Testis (tissue), 3 donors: Measurements from ENCODE around the gene SARDH. TPM values are rescaled to one million over a fixed set of nuclear protein-coding genes. Genes with fewer than 3 reads are reported as not detected.

Experiments
- DNase-seq: peaks from one replicate; pipeline ENCODE4 v3.0.0-alpha.2; 2019
- H3K27ac ChIP-seq, 2 donors: fragments of 200-600 bp; sonication (generic); one replicate each; pipeline ENCODE4 v1.5.1; 2019
- H3K27me3 ChIP-seq: fragments of 200-600 bp; sonication (generic); one replicate; pipeline ENCODE4 v1.5.1; 2019
- H3K36me3 ChIP-seq: fragments of 200-600 bp; sonication (generic); one replicate; pipeline ENCODE4 v1.5.1; 2017; ENCODE audit warnings: low read depth; ENCODE audit errors: missing control alignments
- H3K4me1 ChIP-seq: fragments of 200-600 bp; sonication (generic); one replicate; pipeline ENCODE4 v1.5.1; 2019
- H3K4me3 ChIP-seq, 2 donors: fragments of 200-600 bp; sonication (generic); one replicate each; pipeline ENCODE4 v1.5.1; 2017 to 2019
- H3K9me3 ChIP-seq: fragments of 200-600 bp; sonication (generic); one replicate; pipeline ENCODE4 v1.5.1; 2017
- POLR2A ChIP-seq: fragments of 450-650 bp; IDR thresholded peaks from one replicate; pipeline ENCODE4 v1.6.1; 2017; ENCODE audit warnings: antibody characterized with exemption, mild to moderate bottlenecking, moderate library complexity
- WGBS, 2 donors: methylation state at CpG; one replicate each; pipeline ENCODE4 v1.1.5; 2018; 5-methylcytosine and 5-hydroxymethylcytosine counted together
- intact Hi-C: fragments of 100-400 bp; cut with DNase I; formaldehyde crosslinking; loops from one replicate; pipeline ENCODE4 v1.15.1; 2023; ENCODE audit warnings: low total_unique reads
- polyA plus RNA-seq: library from polyadenylated mRNA; stranded (reverse); fragments of 350-450 nt; fragmentation: Illumina TruSeq; extraction: RNeasy Lipid Tissue Mini Kit (QIAGEN cat#74804); gene quantifications from one replicate; pipeline ENCODE4 v1.2.3, GENCODE V29; 2014; ENCODE audit warnings: low read depth, low replicate concordance; ENCODE audit not compliant: insufficient read depth
- total RNA-seq, 2 donors: library from RNA; depleted of rRNA; stranded (reverse); fragments of >200 nt; gene quantifications; one replicate each; pipeline ENCODE4 v1.2.3, GENCODE V29; 2016
- TF ChIP-seq, protein P1 (sequence below), 3 experiments: fragments of 450-650 bp in 2 of 3; fragments of 200-600 bp in 1 of 3; sonication (generic) in 1 of 3; IDR thresholded peaks; one replicate each; pipeline ENCODE4 v1.5.1; 2016 to 2019; ENCODE audit warnings: antibody characterized with exemption in 3 of 3, mild to moderate bottlenecking in 2 of 3, moderate library complexity in 1 of 3

Gene SARDH
- total and polyA plus RNA-seq, 3 donors from 2014 or later, result 2.6 to 7.2 (median 5.1) TPM

- peaks cover 4% of the 10 kb centered on the region for H3K4me1 ChIP-seq
- no peak for DNase-seq
- 75 to 83% methylated on average over 5 to 8 of the region's 8 CpGs for WGBS, 2 donors
- no peaks in the 10 kb centered on the region for H3K27me3 ChIP-seq
- no peak overlapping the region for H3K4me3 ChIP-seq
- intact Hi-C loops, result no loop called here
- TF ChIP-seq, protein P1, sequence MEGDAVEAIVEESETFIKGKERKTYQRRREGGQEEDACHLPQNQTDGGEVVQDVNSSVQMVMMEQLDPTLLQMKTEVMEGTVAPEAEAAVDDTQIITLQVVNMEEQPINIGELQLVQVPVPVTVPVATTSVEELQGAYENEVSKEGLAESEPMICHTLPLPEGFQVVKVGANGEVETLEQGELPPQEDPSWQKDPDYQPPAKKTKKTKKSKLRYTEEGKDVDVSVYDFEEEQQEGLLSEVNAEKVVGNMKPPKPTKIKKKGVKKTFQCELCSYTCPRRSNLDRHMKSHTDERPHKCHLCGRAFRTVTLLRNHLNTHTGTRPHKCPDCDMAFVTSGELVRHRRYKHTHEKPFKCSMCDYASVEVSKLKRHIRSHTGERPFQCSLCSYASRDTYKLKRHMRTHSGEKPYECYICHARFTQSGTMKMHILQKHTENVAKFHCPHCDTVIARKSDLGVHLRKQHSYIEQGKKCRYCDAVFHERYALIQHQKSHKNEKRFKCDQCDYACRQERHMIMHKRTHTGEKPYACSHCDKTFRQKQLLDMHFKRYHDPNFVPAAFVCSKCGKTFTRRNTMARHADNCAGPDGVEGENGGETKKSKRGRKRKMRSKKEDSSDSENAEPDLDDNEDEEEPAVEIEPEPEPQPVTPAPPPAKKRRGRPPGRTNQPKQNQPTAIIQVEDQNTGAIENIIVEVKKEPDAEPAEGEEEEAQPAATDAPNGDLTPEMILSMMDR (IDR thresholded peaks at IDR 0.05), result no peak
- no peak for TF ChIP-seq POLR2A
- no peak overlapping the region for H3K27ac ChIP-seq
- H3K9me3 ChIP-seq, result no peaks in the 10 kb centered on the region
- no peaks in the 10 kb centered on the region for H3K36me3 ChIP-seq
Observed at GRCh38 chr9:133779081-133779480, 40.9 kb upstream of the SARDH start.

GRCh38 chr9:133778336-133779013 is 40.3 kb upstream of the SARDH start:
- intact Hi-C loops, result no loop called here
- Histone ChIP-seq H3K36me3 (no peaks in the 10 kb centered on the region), H3K4me1 (peaks cover 4% of the 10 kb centered on the region), H3K27me3 (no peaks in the 10 kb centered on the region), H3K4me3 (no peak overlapping the region), H3K27ac (no peak overlapping the region), H3K9me3 (no peaks in the 10 kb centered on the region)
- 92 to 96% methylated on average over 17 to 20 of the region's 20 CpGs for WGBS, 2 donors
- DNase-seq, result no peak
- no peak for TF ChIP-seq POLR2A
- TF ChIP-seq, protein P1 (IDR thresholded peaks at IDR 0.05), result no peak

DNA sequence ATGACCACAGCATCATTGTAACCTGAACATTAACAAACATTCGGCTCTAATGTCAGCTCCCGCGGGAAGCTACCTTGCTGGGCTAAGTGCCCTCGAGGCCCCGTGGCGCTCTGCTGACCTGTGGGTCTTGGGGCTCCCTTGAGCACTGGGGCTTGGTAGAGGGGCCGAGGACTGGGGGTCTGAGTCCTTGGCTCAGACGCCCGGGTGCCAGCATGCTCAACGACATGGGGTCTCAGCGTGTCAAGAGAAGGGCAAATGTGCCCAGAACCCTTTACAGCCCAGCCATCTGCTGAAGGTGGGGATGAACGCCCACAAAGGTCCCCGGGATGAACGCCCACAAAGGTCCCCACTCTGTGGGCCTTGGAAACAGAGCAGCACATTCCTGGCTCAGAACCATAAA is 39.7 kb upstream of the SARDH start:
- Histone ChIP-seq H3K27ac (no peak overlapping the region), H3K4me1 (peaks cover 4% of the 10 kb centered on the region), H3K36me3 (no peaks in the 10 kb centered on the region), H3K4me3 (no peak overlapping the region), H3K27me3 (no peaks in the 10 kb centered on the region), H3K9me3 (no peaks in the 10 kb centered on the region)
- TF ChIP-seq POLR2A, result no peak
- TF ChIP-seq, protein P1 (IDR thresholded peaks at IDR 0.05), result no peak
- 96 to 97% methylated on average over 8 to 14 of the region's 14 CpGs for WGBS, 2 donors
- no peak for DNase-seq
- intact Hi-C loops, result no loop called here

GRCh38 chr9:133777068-133777791 is 39.1 kb upstream of the SARDH start:
- WGBS, 2 donors, result 79 to 81% methylated on average over 8 to 15 of the region's 15 CpGs
- Histone ChIP-seq H3K4me3 (no peak overlapping the region), H3K4me1 (peaks cover 4% of the 10 kb centered on the region), H3K27ac (no peak overlapping the region), H3K27me3 (no peaks in the 10 kb centered on the region), H3K36me3 (no peaks in the 10 kb centered on the region), H3K9me3 (no peaks in the 10 kb centered on the region)
- TF ChIP-seq, protein P1 (IDR thresholded peaks at IDR 0.05), result no peak
- no peak for TF ChIP-seq POLR2A
- no peak for DNase-seq
- intact Hi-C loops, result no loop called here
